Measurements from ENCODE around the gene AGAP1. TPM values are rescaled to one million over a fixed set of nuclear protein-coding genes. Genes with fewer than 3 reads are reported as not detected.

Gene AGAP1
- total and polyA plus RNA-seq, 8 donors: 5.0 to 27.6 (median 17.4) TPM

- WGBS, 2 donors: 5 to 6% methylated on average over 45 to 58 of the region's 58 CpGs
- TF ChIP-seq CTCF (IDR thresholded peaks at IDR 0.05): no peak
- intact Hi-C loops (cut with DNase I): no loop called here
- Histone ChIP-seq H3K36me3 (no peaks in the 10 kb centered on the region), H3K4me3 (peak overlapping the region in 2 of 4 donors; percentile 17 to 39), H3K27me3 (peaks cover 10 to 65% (median 25%) of the 10 kb centered on the region in 4 donors), H3K4me1 (peaks cover 4 to 21% (median 15%) of the 10 kb centered on the region in 3 donors), H3K9me3 (no peaks in the 10 kb centered on the region), H3K27ac (no peak overlapping the region)
- no peak for FAIRE-seq
- peak in 1 of 4 donors; percentile 24 for ATAC-seq
- peak in 1 of 6 donors; percentile 64 for DNase-seq
Measured at GRCh38 chr2:236165842-236166795, 672.3 kb downstream of the AGAP1 start.

- intact Hi-C loops (cut with DNase I): no loop called here
- DNase-seq: peak in 1 of 6 donors; percentile 74
- FAIRE-seq: no peak
- Histone ChIP-seq H3K36me3 (no peaks in the 10 kb centered on the region), H3K4me3 (peak overlapping the region in 3 of 4 donors; percentile 12 to 39 (median 29)), H3K4me1 (peaks cover 4 to 21% (median 15%) of the 10 kb centered on the region in 3 donors), H3K9me3 (no peaks in the 10 kb centered on the region), H3K27me3 (peaks cover 10 to 65% (median 27%) of the 10 kb centered on the region in 4 donors), H3K27ac (no peak overlapping the region)
- ATAC-seq: no peak
- no peak for TF ChIP-seq CTCF (IDR thresholded peaks at IDR 0.05)
- WGBS, 2 donors: 5% methylated on average over 28 to 29 of the region's 29 CpGs
Measured at GRCh38 chr2:236166796-236167296, 673.0 kb downstream of the AGAP1 start.

GRCh38 chr2:236167297-236168109 lies 673.7 kb downstream of the AGAP1 start:
- peak; percentile 22 to 62 (median 37) for ATAC-seq
- H3K36me3 ChIP-seq: no peaks in the 10 kb centered on the region
- intact Hi-C loops (cut with DNase I): no loop called here
- H3K4me1 ChIP-seq: peaks cover 4 to 21% (median 15%) of the 10 kb centered on the region in 3 donors
- no peak overlapping the region for H3K27ac ChIP-seq
- TF ChIP-seq CTCF (IDR thresholded peaks at IDR 0.05): no peak
- no peak for FAIRE-seq
- H3K9me3 ChIP-seq: no peaks in the 10 kb centered on the region
- H3K4me3 ChIP-seq: peak overlapping the region; percentile 12 to 39 (median 20)
- DNase-seq: peak in 1 of 6 donors; percentile 71
- peaks cover 10 to 69% (median 27%) of the 10 kb centered on the region in 4 donors for H3K27me3 ChIP-seq
- 2% methylated on average over 87 to 112 of the region's 112 CpGs for WGBS, 2 donors

- Histone ChIP-seq H3K36me3 (no peaks in the 10 kb centered on the region), H3K4me1 (peaks cover 4 to 21% (median 15%) of the 10 kb centered on the region in 3 donors), H3K9me3 (no peaks in the 10 kb centered on the region), H3K4me3 (peak within 1 kb of the TSS; percentile 12 to 39 (median 20)), H3K27ac (no peak within 1 kb of the TSS), H3K27me3 (peaks cover 10 to 76% (median 25%) of the 10 kb centered on the region in 4 donors)
- no peak for FAIRE-seq
- peak in 1 of 6 donors; percentile 65 for DNase-seq
- intact Hi-C loops (cut with DNase I): no loop called here
- 3 to 6% methylated on average over 57 to 105 of the region's 105 CpGs for WGBS, 2 donors
- ATAC-seq: peak in 3 of 4 donors; percentile 27 to 64 (median 37)
- no peak for TF ChIP-seq CTCF (IDR thresholded peaks at IDR 0.05)
Measured at GRCh38 chr2:236168110-236169080, 674.6 kb downstream of the AGAP1 start, which contains the start of gene GBX2. TSS of gene GBX2 (minus strand) at chr2:236168386. CDS start at chr2:236167971, 415 bp downstream.
